PC-9 (cell line): ENCODE results near the gene UVRAG.

Experiments
- EZH2 ChIP-seq: fragments of 200-600 bp; sonication (generic); IDR thresholded peaks from 2 replicates; pipeline ENCODE4 v1.8.0; 2017; ENCODE audit warnings: antibody characterized with exemption, low read depth
- TF ChIP-seq, protein P1 (sequence below): fragments of 200-600 bp; sonication (generic); conservative IDR thresholded peaks from 2 replicates; pipeline ENCODE4 v1.6.1; 2017; ENCODE audit warnings: mixed run types, antibody characterized with exemption, mild to moderate bottlenecking, moderate library complexity

DNA sequence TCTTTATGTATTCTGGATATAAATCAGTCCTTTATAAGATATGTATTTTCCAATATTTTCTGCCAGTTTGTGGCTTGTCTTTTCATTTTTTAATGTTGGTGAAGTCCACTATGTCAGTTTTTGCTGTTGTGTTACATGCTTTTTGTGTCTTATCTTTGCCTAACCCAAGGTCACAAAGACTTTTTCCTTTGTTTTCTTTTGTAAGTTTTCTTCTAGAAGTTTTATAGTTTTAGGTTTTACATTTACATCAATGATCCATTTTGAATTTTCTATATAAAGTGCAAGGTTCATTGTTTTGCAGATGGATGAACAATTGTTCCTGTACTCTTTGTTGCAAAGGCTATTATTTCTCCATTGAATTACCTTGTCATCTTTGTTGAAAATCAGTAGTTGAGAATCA, 69.3 kb downstream of the UVRAG start:
- no peak for TF ChIP-seq EZH2
- TF ChIP-seq, protein P1, sequence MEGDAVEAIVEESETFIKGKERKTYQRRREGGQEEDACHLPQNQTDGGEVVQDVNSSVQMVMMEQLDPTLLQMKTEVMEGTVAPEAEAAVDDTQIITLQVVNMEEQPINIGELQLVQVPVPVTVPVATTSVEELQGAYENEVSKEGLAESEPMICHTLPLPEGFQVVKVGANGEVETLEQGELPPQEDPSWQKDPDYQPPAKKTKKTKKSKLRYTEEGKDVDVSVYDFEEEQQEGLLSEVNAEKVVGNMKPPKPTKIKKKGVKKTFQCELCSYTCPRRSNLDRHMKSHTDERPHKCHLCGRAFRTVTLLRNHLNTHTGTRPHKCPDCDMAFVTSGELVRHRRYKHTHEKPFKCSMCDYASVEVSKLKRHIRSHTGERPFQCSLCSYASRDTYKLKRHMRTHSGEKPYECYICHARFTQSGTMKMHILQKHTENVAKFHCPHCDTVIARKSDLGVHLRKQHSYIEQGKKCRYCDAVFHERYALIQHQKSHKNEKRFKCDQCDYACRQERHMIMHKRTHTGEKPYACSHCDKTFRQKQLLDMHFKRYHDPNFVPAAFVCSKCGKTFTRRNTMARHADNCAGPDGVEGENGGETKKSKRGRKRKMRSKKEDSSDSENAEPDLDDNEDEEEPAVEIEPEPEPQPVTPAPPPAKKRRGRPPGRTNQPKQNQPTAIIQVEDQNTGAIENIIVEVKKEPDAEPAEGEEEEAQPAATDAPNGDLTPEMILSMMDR: no peak
